Loucy (cell line): ENCODE measurements around the gene MRTO4.

Source experiments
- H2AFZ ChIP-seq: fragments of 200-600 bp; sonication (generic); 2 replicates; pipeline ENCODE4 v1.6.0; 2016; ENCODE audit warnings: antibody characterized with exemption, mild to moderate bottlenecking, low read length, moderate library complexity
- H3F3A ChIP-seq: fragments of 200-600 bp; 2 replicates; pipeline ENCODE4 v1.6.0; 2016; ENCODE audit warnings: antibody characterized with exemption, low read depth, mild to moderate bottlenecking
- H3K27me3 ChIP-seq: fragments of 200-600 bp; sonication (generic); 2 replicates; pipeline ENCODE4 v1.6.1; 2014; ENCODE audit warnings: low read length, mild to moderate bottlenecking; ENCODE audit not compliant: insufficient read depth, poor library complexity, severe bottlenecking
- H3K36me3 ChIP-seq: fragments of 200-600 bp; sonication (generic); 2 replicates; pipeline ENCODE4 v1.6.1; 2016; ENCODE audit warnings: low read length; ENCODE audit not compliant: insufficient read depth
- H3K4me1 ChIP-seq: fragments of 200-600 bp; sonication (generic); 2 replicates; pipeline ENCODE4 v1.5.1; 2014; ENCODE audit warnings: low read length, mild to moderate bottlenecking; ENCODE audit not compliant: insufficient read depth, poor library complexity, severe bottlenecking
- H3K4me2 ChIP-seq: fragments of 200-600 bp; sonication (generic); 2 replicates; pipeline ENCODE4 v1.6.0; 2014; ENCODE audit warnings: antibody characterized with exemption, low read length, low read depth, mild to moderate bottlenecking; ENCODE audit not compliant: poor library complexity, severe bottlenecking
- H3K4me3 ChIP-seq: fragments of 200-600 bp; sonication (generic); 2 replicates; pipeline ENCODE4 v1.5.1; 2014; ENCODE audit warnings: low read length, mild to moderate bottlenecking, mixed read lengths; ENCODE audit not compliant: poor library complexity, severe bottlenecking
- H3K79me2 ChIP-seq: fragments of 200-600 bp; sonication (generic); 2 replicates; pipeline ENCODE4 v1.6.1; 2014; ENCODE audit warnings: low read length; ENCODE audit not compliant: insufficient read depth
- H3K9ac ChIP-seq: fragments of 200-600 bp; sonication (generic); 2 replicates; pipeline ENCODE4 v1.6.0; 2014; ENCODE audit warnings: mild to moderate bottlenecking, low read depth, low read length, moderate library complexity; ENCODE audit not compliant: poor library complexity, severe bottlenecking
- H3K9me2 ChIP-seq: fragments of 200-600 bp; sonication (generic); replicated peaks from 2 replicates; pipeline ENCODE4 v1.6.1; 2016; ENCODE audit warnings: low read depth, low read length, mixed read lengths
- H3K9me3 ChIP-seq: fragments of 200-600 bp; sonication (generic); 2 replicates; pipeline ENCODE4 v1.6.1; 2014; ENCODE audit warnings: mild to moderate bottlenecking, antibody characterized with exemption, low read length, low read depth; ENCODE audit not compliant: insufficient read depth
- H4K20me1 ChIP-seq: fragments of 200-600 bp; sonication (generic); 2 replicates; pipeline ENCODE4 v1.6.0; 2014; ENCODE audit warnings: antibody characterized with exemption, low read length, mild to moderate bottlenecking; ENCODE audit not compliant: insufficient read depth, poor library complexity, severe bottlenecking
- CTCF ChIP-seq: fragments of 200-600 bp; sonication (generic); conservative IDR thresholded peaks from 2 replicates; pipeline ENCODE4 v1.5.1; 2014; ENCODE audit warnings: mild to moderate bottlenecking, antibody characterized with exemption, low read length
- EZH2phosphoT487 ChIP-seq: fragments of 200-600 bp; IDR thresholded peaks from 2 replicates; pipeline ENCODE4 v1.6.1; 2018; ENCODE audit warnings: antibody characterized with exemption, mild to moderate bottlenecking, moderate library complexity, borderline replicate concordance

Gene MRTO4

DNA sequence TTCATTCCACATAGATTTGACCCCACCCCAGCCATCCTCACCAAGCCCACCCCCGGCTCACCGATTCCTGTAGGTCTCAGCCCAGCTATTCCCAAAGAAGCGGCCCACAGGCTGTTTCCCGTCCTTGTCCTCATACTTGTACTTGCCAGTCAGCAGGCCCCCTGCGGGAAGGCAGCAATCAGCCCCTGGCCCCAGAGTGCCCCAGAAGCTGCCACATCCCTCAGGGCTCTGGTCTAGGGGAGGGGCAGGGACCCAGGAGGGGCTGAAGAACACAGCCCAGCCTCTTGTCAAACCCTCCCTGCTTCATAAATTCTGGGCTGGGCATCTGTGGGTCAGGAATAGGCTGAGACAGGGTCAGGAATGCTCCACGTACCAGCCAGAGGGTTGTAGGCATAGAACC, 55.3 kb downstream of the MRTO4 start:
- no peak for TF ChIP-seq CTCF
- TF ChIP-seq EZH2phosphoT487: no peak
- Histone ChIP-seq H4K20me1 (peaks cover 7% of the 10 kb centered on the region), H3K79me2 (peaks cover 29% of the 10 kb centered on the region), H3K9me3 (no peaks in the 10 kb centered on the region), H3F3A (no peaks in the 10 kb centered on the region), H2AFZ (no peak overlapping the region), H3K4me1 (peaks cover 10% of the 10 kb centered on the region), H3K4me2 (no peak overlapping the region), H3K9ac (no peak overlapping the region), H3K36me3 (peaks cover 26% of the 10 kb centered on the region; the same call in 1 of the 2 replicates), H3K4me3 (no peak overlapping the region), H3K27me3 (no peaks in the 10 kb centered on the region), H3K9me2 (no peaks in the 10 kb centered on the region)

DNA sequence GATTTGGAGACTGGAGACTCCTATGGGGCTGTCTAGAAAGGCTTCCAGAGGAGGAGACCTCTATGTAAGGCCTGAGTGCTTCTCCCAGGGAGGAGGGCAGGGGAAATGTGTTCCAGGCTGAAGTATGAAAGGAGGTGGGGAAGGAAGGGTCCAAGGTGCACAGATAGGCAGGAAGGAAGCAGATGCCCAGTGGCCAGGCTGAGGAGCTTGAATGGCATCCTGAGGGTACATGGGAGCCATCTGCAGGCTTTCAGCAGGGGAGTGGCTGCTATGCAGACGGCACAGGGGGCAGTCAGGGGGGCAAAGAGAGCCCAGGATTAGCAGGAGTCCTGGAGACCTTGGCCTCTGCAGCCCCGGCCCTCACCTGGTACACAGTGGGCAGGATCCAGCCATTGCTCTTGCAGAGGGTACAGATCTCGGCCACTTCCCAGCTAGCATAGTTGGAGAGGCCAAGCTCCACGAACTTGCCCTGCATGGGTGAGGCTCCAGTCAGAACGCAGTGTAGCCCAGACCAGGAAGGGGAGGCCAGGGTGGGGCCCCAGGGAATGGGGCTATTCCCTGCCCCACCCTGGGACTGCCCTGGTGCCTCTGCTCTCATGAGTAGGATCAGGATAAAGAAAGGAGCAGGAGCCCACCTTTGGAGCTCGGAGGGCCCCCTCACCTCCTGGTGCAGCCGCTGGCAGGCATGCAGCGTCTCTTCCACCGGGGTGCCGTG, 56.3 kb downstream of the MRTO4 start:
- TF ChIP-seq CTCF: no peak
- no peak for TF ChIP-seq EZH2phosphoT487
- no peak overlapping the region for H3K9ac ChIP-seq
- H3K9me3 ChIP-seq: no peaks in the 10 kb centered on the region
- no peaks in the 10 kb centered on the region for H3K9me2 ChIP-seq
- no peaks in the 10 kb centered on the region for H3K27me3 ChIP-seq
- H4K20me1 ChIP-seq: peaks cover 7% of the 10 kb centered on the region
- H3K4me2 ChIP-seq: no peak overlapping the region
- H3K79me2 ChIP-seq: peaks cover 38% of the 10 kb centered on the region
- peaks cover 26% of the 10 kb centered on the region; the same call in 1 of the 2 replicates for H3K36me3 ChIP-seq
- H3F3A ChIP-seq: no peaks in the 10 kb centered on the region
- H2AFZ ChIP-seq: no peak overlapping the region
- no peak overlapping the region for H3K4me3 ChIP-seq
- peaks cover 14% of the 10 kb centered on the region for H3K4me1 ChIP-seq

GRCh38 chr1:19308509-19308907, 56.9 kb downstream of the MRTO4 start:
- peaks cover 20% of the 10 kb centered on the region for H3K4me1 ChIP-seq
- no peaks in the 10 kb centered on the region for H3K27me3 ChIP-seq
- peaks cover 44% of the 10 kb centered on the region for H3K79me2 ChIP-seq
- no peaks in the 10 kb centered on the region for H3K9me3 ChIP-seq
- H3K4me2 ChIP-seq: peak overlapping the region; percentile 100
- no peak overlapping the region for H2AFZ ChIP-seq
- TF ChIP-seq CTCF: no peak
- no peak for TF ChIP-seq EZH2phosphoT487
- no peak overlapping the region for H3K9ac ChIP-seq
- no peaks in the 10 kb centered on the region for H3K9me2 ChIP-seq
- H4K20me1 ChIP-seq: peaks cover 7% of the 10 kb centered on the region
- H3K4me3 ChIP-seq: no peak overlapping the region
- peaks cover 24% of the 10 kb centered on the region; the same call in 1 of the 2 replicates for H3K36me3 ChIP-seq
- H3F3A ChIP-seq: no peaks in the 10 kb centered on the region
